ENCODE data around the gene LGR6. TPM values are rescaled to one million over a fixed set of nuclear protein-coding genes. Genes with fewer than 3 reads are reported as not detected.

Gene LGR6
- total RNA-seq, 6 donors from 2014 or later: 0.46 to 5.2 (median 1.1) TPM

DNA sequence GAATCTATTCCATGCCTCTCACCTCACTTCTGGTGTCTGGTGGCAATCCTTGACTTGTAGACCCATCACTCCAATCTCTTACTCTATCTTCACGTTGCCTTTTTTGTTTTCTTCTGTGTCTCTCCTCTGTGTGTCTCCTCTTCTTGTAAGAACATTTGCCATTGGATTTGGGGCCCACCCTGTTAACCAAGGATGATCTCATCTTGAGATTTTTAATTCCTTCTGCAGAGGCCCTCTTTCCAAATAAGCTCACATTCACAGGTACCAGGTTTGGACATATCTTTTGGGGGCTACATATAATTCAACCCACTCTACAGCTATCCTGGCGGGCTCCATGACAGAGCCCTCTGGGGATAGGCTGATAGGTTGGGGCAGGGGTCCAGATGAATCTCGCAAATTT, 92.3 kb downstream of the LGR6 start:
- no peak overlapping the region for H3K4me3 ChIP-seq
- H3K9me3 ChIP-seq: no peaks in the 10 kb centered on the region
- H3K4me1 ChIP-seq: peaks cover 7 to 18% (median 12%) of the 10 kb centered on the region in 4 donors
- TF ChIP-seq EP300 (IDR thresholded peaks at IDR 0.05): no peak
- no peak for TF ChIP-seq POLR2A (IDR thresholded peaks at IDR 0.05)
- TF ChIP-seq POLR2AphosphoS5 (IDR thresholded peaks at IDR 0.05): no peak
- TF ChIP-seq, protein P1, sequence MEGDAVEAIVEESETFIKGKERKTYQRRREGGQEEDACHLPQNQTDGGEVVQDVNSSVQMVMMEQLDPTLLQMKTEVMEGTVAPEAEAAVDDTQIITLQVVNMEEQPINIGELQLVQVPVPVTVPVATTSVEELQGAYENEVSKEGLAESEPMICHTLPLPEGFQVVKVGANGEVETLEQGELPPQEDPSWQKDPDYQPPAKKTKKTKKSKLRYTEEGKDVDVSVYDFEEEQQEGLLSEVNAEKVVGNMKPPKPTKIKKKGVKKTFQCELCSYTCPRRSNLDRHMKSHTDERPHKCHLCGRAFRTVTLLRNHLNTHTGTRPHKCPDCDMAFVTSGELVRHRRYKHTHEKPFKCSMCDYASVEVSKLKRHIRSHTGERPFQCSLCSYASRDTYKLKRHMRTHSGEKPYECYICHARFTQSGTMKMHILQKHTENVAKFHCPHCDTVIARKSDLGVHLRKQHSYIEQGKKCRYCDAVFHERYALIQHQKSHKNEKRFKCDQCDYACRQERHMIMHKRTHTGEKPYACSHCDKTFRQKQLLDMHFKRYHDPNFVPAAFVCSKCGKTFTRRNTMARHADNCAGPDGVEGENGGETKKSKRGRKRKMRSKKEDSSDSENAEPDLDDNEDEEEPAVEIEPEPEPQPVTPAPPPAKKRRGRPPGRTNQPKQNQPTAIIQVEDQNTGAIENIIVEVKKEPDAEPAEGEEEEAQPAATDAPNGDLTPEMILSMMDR (IDR thresholded peaks at IDR 0.05): no peak
- DNase-seq (no peak), ATAC-seq (ENCODE audit: low FRiP score in 2 of 2) (no peak)
- no peaks in the 10 kb centered on the region for H3K36me3 ChIP-seq
- H3K27me3 ChIP-seq: no peaks in the 10 kb centered on the region
- H3K27ac ChIP-seq: peak overlapping the region; percentile 14 to 53 (median 39)
- 87 to 90% methylated on average over 3 of the region's 3 CpGs for whole genome bisulfite sequencing, 2 donors

DNA sequence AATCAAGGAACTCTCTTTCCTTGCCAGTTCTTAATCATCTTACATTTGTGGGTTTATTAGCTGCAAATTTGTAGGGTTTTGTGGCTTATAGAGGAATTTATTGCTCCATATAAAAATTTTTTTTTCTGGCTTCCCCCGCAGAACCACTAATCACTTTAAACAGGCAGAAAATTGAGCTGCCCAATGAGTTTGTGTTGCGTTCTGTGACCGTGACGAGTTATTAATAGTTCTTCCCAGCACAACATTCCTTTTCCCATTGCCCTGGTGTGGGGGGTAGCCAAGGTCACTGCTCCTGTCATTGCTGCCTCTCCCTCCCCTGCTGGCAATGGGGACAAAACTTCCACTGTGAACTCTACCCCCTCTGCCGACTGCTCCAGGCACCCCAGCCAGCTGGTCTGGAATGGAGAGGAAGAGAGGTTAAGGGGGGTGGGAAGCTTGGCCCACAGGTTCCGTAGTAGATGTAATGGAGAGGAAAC, 93.1 kb downstream of the LGR6 start:
- WGBS, 2 donors: 41 to 71% methylated on average over 6 of the region's 6 CpGs
- no peaks in the 10 kb centered on the region for H3K9me3 ChIP-seq
- H3K36me3 ChIP-seq: no peaks in the 10 kb centered on the region
- H3K27me3 ChIP-seq: no peaks in the 10 kb centered on the region
- TF ChIP-seq POLR2AphosphoS5 (IDR thresholded peaks at IDR 0.05) (peak; percentile 29 to 38), EP300 (IDR thresholded peaks at IDR 0.05) (peak in 1 of 4 donors; percentile 10)
- TF ChIP-seq, protein P1 (IDR thresholded peaks at IDR 0.05): no peak
- H3K27ac ChIP-seq: peak overlapping the region; percentile 35 to 61 (median 42)
- no peak overlapping the region for H3K4me3 ChIP-seq
- DNase-seq (no peak), ATAC-seq (ENCODE audit: low FRiP score in 2 of 2) (no peak)
- H3K4me1 ChIP-seq: peaks cover 7 to 16% (median 10%) of the 10 kb centered on the region in 4 donors

DNA sequence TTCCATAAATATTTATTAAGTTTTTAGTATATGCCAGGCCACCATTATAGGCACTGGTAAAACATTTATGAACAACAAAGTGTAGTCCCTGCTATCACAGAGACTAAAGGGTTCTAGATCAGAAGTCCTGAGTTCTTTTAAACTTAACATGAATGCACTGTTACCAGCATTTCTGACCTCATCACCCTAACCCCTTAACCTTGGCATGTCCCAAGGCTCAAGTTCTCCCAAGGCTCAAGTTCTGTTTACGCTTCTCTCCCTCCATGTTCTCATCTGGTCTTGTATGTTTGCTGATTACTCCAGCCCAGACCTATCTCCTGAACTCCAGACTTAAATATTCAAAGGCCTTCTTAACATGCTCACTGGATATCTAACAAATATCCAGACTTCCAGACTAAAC, 93.6 kb downstream of the LGR6 start:
- H3K4me3 ChIP-seq: no peak overlapping the region
- no peak for ATAC-seq (ENCODE audit: low FRiP score in 2 of 2)
- H3K36me3 ChIP-seq: no peaks in the 10 kb centered on the region
- H3K4me1 ChIP-seq: peaks cover 7 to 16% (median 9%) of the 10 kb centered on the region in 4 donors
- peak overlapping the region in 2 of 4 donors; percentile 2 to 61 for H3K27ac ChIP-seq
- no peaks in the 10 kb centered on the region for H3K9me3 ChIP-seq
- TF ChIP-seq POLR2AphosphoS5 (IDR thresholded peaks at IDR 0.05): no peak
- no peak for DNase-seq
- WGBS, 2 donors: 76 to 88% methylated on average over 1 of the region's 1 CpG
- H3K27me3 ChIP-seq: no peaks in the 10 kb centered on the region

DNA sequence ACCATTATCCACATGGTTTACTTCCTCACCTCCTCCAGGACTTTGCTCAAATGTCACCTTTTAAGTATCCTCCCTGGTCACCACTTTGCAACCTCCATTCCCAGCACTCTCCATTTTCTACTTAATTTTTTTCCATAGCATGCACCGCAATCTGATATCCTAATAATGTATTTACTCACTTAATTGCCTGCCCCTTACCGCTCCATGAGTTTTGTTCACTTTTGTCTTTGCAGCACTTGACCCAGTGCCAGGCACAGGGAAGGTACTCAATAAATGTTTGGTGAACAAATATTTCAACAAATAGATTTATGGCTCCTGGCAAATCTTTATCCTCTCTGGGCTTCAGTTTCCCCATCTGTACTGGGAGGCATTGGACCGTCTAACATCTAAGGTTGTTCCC, 94.6 kb downstream of the LGR6 start:
- no peak overlapping the region for H3K27ac ChIP-seq
- ATAC-seq (ENCODE audit: low FRiP score in 2 of 2) (no peak), DNase-seq (no peak)
- no peak overlapping the region for H3K4me3 ChIP-seq
- no peaks in the 10 kb centered on the region for H3K9me3 ChIP-seq
- H3K27me3 ChIP-seq: no peaks in the 10 kb centered on the region
- TF ChIP-seq POLR2AphosphoS5 (IDR thresholded peaks at IDR 0.05) (no peak), EP300 (IDR thresholded peaks at IDR 0.05) (no peak), POLR2A (IDR thresholded peaks at IDR 0.05) (no peak)
- TF ChIP-seq, protein P1 (IDR thresholded peaks at IDR 0.05): no peak
- no peaks in the 10 kb centered on the region for H3K36me3 ChIP-seq
- H3K4me1 ChIP-seq: peaks cover 6 to 10% (median 7%) of the 10 kb centered on the region in 4 donors
- WGBS, 2 donors: 60 to 80% methylated on average over 3 of the region's 3 CpGs

DNA sequence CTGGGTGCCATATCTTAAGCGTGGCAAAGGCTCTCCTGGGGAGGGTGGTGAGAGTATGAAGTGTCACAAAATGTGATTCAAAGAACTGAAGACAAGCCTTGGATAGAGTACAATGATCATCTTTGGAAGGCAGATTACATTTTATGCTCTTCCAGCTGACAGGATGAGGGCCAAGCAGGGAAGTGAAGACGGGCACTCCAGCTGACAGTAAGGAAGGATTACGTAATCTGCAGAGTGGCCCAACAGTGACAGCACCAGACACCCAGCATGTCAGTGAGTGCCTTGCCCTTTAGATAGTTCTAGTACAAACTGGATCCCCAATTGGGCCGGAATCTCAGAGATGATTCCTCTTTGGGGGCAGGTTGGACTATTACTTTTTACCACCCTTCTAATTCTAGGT, 95.4 kb downstream of the LGR6 start:
- WGBS, 2 donors: 51 to 66% methylated on average over 4 of the region's 4 CpGs
- Histone ChIP-seq H3K36me3 (no peaks in the 10 kb centered on the region), H3K27me3 (no peaks in the 10 kb centered on the region), H3K27ac (peak overlapping the region in 1 of 4 donors; percentile 26), H3K4me1 (peaks cover 0 to 2% (median under 1%) of the 10 kb centered on the region in 4 donors), H3K9me3 (no peaks in the 10 kb centered on the region), H3K4me3 (no peak overlapping the region)
- no peak for DNase-seq
- ATAC-seq (ENCODE audit: low FRiP score in 2 of 2): no peak
- TF ChIP-seq, protein P1 (IDR thresholded peaks at IDR 0.05): no peak
- TF ChIP-seq EP300 (IDR thresholded peaks at IDR 0.05) (no peak), POLR2AphosphoS5 (IDR thresholded peaks at IDR 0.05) (no peak), POLR2A (IDR thresholded peaks at IDR 0.05) (no peak)

Data from upper lobe of left lung (tissue), 6 donors.